K562 (cell line): ENCODE data around the gene CRAT. TPM values are rescaled to one million over a fixed set of nuclear protein-coding genes. Genes with fewer than 3 reads are reported as not detected.

Source experiments
- KDM5B ChIP-seq: fragments of 200-600 bp; sonication (generic); IDR thresholded peaks from 2 replicates; pipeline ENCODE4 v1.6.1; 2012; ENCODE audit warnings: low read depth, mild to moderate bottlenecking, moderate library complexity, low read length, control low read depth, inconsistent platforms; ENCODE audit not compliant: insufficient replicate concordance
- MEF2A ChIP-seq: IDR thresholded peaks from 2 replicates; pipeline ENCODE4 v1.6.1; 2011; ENCODE audit warnings: low read depth, mild to moderate bottlenecking, low read length, moderate library complexity; ENCODE audit not compliant: control insufficient read depth
- NFXL1 ChIP-seq: fragments of 450-650 bp; formaldehyde crosslinking; IDR thresholded peaks from 2 replicates; pipeline ENCODE4 v1.4.0; 2021; ENCODE audit warnings: mild to moderate bottlenecking
- PTRF ChIP-seq: fragments of 450-650 bp; IDR thresholded peaks from 2 replicates; pipeline ENCODE4 v1.6.1; 2016; ENCODE audit warnings: mild to moderate bottlenecking, missing genetic modification characterization, missing compliant biosample characterization
- SUPT5H ChIP-seq: fragments of 450-650 bp; IDR thresholded peaks from 2 replicates; pipeline ENCODE4 v1.6.1; 2016
- THRAP3 ChIP-seq: fragments of 450-650 bp; IDR thresholded peaks from 2 replicates; pipeline ENCODE4 v1.6.1; 2016; ENCODE audit warnings: mild to moderate bottlenecking, inconsistent platforms, borderline replicate concordance
- ZNF41 ChIP-seq: fragments of 250-450 bp; sonication (Bioruptor Pico); conservative IDR thresholded peaks from 2 replicates; pipeline ENCODE4 v1.4.0; 2020; ENCODE audit warnings: mild to moderate bottlenecking
- ZNF76 ChIP-seq: fragments of 250-450 bp; sonication (Bioruptor Pico); IDR thresholded peaks from 2 replicates; pipeline ENCODE4 v1.4.0; 2020; ENCODE audit warnings: mild to moderate bottlenecking, moderate library complexity, borderline replicate concordance
- polyA plus RNA-seq, 8 experiments: library from polyadenylated mRNA; depleted of rRNA in 4 of 8; stranded (reverse) in 5 of 8; unstranded in 3 of 8; fragments of >200 nt; fragmentation: Nextera tagmentation in 2 of 8; fragmentation: Illumina TruSeq in 1 of 8; extraction: Ambion mirVana in 2 of 8; extraction: Trizol in 1 of 8; gene quantifications; 2 replicates each; pipeline versions ENCODE4 v1.2.1 to v1.2.3, GENCODE V29; 2011 to 2014; ENCODE audit warnings: inconsistent platforms in 1 of 8, missing spikeins in 1 of 8
- total RNA-seq, 7 experiments: library from RNA; depleted of rRNA in 6 of 7; stranded (reverse); fragments of >200 nt in 6 of 7; fragmentation: Illumina TruSeq in 2 of 7; extraction: Trizol in 2 of 7; gene quantifications; 2 replicates each; pipeline versions ENCODE4 v1.2.1 to v1.2.3, GENCODE V29; 2011 to 2021; ENCODE audit warnings: low replicate concordance in 1 of 7
- TF ChIP-seq, protein P1 (sequence below): fragments of 250-450 bp; sonication (Bioruptor Pico); IDR thresholded peaks from 2 replicates; pipeline ENCODE4 v1.9.0; 2021; ENCODE audit warnings: mild to moderate bottlenecking, inconsistent platforms
- TF ChIP-seq, protein P2 (sequence below): fragments of 450-650 bp; conservative IDR thresholded peaks from 2 replicates; pipeline ENCODE4 v1.6.1; 2016; ENCODE audit warnings: missing genetic modification characterization, low read depth, mild to moderate bottlenecking, control low read depth, missing compliant biosample characterization
- TF ChIP-seq, protein P3 (sequence below): fragments of 450-650 bp; IDR thresholded peaks from 2 replicates; pipeline ENCODE4 v1.6.1; 2016; ENCODE audit warnings: mild to moderate bottlenecking, moderate library complexity
- TF ChIP-seq, protein P4 (sequence below): fragments of 250-450 bp; sonication (Bioruptor Pico); IDR thresholded peaks from 2 replicates; pipeline ENCODE4 v1.9.0; 2021; ENCODE audit warnings: mild to moderate bottlenecking

The CRAT gene
- total and polyA plus RNA-seq, 9 of the 15 experiments (the other 6 are each of a cell fraction or from before 2014, with no cell fraction given) = 0.20 to 13.8 (median 5.4) TPM

DNA sequence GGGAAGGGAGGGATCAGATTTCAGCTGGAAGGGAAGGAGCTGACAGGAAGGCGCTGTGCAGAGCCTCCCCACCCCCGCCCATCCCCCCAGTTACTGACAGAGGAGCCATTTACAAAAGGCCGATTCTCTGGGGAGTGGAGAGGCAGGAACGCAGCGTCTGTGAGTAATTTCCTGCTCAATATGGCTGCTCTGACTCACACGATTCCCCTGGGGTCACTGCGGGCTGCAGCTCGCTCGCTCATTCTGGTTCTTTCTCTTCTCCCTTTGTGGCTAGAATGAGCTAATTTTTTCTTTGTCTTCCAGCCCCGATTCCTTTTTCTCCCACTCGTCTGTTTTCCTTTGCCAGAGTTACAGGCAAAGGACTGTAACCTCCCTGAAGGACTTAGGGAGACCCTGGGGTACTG is 29.4 kb upstream of the CRAT start (continued):
- TF ChIP-seq, protein P1, sequence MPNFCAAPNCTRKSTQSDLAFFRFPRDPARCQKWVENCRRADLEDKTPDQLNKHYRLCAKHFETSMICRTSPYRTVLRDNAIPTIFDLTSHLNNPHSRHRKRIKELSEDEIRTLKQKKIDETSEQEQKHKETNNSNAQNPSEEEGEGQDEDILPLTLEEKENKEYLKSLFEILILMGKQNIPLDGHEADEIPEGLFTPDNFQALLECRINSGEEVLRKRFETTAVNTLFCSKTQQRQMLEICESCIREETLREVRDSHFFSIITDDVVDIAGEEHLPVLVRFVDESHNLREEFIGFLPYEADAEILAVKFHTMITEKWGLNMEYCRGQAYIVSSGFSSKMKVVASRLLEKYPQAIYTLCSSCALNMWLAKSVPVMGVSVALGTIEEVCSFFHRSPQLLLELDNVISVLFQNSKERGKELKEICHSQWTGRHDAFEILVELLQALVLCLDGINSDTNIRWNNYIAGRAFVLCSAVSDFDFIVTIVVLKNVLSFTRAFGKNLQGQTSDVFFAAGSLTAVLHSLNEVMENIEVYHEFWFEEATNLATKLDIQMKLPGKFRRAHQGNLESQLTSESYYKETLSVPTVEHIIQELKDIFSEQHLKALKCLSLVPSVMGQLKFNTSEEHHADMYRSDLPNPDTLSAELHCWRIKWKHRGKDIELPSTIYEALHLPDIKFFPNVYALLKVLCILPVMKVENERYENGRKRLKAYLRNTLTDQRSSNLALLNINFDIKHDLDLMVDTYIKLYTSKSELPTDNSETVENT (CRISPR knock-in tag) = no peak
- TF ChIP-seq, protein P2, sequence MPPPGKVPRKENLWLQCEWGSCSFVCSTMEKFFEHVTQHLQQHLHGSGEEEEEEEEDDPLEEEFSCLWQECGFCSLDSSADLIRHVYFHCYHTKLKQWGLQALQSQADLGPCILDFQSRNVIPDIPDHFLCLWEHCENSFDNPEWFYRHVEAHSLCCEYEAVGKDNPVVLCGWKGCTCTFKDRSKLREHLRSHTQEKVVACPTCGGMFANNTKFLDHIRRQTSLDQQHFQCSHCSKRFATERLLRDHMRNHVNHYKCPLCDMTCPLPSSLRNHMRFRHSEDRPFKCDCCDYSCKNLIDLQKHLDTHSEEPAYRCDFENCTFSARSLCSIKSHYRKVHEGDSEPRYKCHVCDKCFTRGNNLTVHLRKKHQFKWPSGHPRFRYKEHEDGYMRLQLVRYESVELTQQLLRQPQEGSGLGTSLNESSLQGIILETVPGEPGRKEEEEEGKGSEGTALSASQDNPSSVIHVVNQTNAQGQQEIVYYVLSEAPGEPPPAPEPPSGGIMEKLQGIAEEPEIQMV (tag) = no peak
- TF ChIP-seq ZNF41 = no peak
- TF ChIP-seq KDM5B = peak; percentile 87
- TF ChIP-seq SUPT5H = peak; percentile 66; the same call in 1 of the 2 replicates
- TF ChIP-seq PTRF (tag) = no peak
- TF ChIP-seq, protein P3, sequence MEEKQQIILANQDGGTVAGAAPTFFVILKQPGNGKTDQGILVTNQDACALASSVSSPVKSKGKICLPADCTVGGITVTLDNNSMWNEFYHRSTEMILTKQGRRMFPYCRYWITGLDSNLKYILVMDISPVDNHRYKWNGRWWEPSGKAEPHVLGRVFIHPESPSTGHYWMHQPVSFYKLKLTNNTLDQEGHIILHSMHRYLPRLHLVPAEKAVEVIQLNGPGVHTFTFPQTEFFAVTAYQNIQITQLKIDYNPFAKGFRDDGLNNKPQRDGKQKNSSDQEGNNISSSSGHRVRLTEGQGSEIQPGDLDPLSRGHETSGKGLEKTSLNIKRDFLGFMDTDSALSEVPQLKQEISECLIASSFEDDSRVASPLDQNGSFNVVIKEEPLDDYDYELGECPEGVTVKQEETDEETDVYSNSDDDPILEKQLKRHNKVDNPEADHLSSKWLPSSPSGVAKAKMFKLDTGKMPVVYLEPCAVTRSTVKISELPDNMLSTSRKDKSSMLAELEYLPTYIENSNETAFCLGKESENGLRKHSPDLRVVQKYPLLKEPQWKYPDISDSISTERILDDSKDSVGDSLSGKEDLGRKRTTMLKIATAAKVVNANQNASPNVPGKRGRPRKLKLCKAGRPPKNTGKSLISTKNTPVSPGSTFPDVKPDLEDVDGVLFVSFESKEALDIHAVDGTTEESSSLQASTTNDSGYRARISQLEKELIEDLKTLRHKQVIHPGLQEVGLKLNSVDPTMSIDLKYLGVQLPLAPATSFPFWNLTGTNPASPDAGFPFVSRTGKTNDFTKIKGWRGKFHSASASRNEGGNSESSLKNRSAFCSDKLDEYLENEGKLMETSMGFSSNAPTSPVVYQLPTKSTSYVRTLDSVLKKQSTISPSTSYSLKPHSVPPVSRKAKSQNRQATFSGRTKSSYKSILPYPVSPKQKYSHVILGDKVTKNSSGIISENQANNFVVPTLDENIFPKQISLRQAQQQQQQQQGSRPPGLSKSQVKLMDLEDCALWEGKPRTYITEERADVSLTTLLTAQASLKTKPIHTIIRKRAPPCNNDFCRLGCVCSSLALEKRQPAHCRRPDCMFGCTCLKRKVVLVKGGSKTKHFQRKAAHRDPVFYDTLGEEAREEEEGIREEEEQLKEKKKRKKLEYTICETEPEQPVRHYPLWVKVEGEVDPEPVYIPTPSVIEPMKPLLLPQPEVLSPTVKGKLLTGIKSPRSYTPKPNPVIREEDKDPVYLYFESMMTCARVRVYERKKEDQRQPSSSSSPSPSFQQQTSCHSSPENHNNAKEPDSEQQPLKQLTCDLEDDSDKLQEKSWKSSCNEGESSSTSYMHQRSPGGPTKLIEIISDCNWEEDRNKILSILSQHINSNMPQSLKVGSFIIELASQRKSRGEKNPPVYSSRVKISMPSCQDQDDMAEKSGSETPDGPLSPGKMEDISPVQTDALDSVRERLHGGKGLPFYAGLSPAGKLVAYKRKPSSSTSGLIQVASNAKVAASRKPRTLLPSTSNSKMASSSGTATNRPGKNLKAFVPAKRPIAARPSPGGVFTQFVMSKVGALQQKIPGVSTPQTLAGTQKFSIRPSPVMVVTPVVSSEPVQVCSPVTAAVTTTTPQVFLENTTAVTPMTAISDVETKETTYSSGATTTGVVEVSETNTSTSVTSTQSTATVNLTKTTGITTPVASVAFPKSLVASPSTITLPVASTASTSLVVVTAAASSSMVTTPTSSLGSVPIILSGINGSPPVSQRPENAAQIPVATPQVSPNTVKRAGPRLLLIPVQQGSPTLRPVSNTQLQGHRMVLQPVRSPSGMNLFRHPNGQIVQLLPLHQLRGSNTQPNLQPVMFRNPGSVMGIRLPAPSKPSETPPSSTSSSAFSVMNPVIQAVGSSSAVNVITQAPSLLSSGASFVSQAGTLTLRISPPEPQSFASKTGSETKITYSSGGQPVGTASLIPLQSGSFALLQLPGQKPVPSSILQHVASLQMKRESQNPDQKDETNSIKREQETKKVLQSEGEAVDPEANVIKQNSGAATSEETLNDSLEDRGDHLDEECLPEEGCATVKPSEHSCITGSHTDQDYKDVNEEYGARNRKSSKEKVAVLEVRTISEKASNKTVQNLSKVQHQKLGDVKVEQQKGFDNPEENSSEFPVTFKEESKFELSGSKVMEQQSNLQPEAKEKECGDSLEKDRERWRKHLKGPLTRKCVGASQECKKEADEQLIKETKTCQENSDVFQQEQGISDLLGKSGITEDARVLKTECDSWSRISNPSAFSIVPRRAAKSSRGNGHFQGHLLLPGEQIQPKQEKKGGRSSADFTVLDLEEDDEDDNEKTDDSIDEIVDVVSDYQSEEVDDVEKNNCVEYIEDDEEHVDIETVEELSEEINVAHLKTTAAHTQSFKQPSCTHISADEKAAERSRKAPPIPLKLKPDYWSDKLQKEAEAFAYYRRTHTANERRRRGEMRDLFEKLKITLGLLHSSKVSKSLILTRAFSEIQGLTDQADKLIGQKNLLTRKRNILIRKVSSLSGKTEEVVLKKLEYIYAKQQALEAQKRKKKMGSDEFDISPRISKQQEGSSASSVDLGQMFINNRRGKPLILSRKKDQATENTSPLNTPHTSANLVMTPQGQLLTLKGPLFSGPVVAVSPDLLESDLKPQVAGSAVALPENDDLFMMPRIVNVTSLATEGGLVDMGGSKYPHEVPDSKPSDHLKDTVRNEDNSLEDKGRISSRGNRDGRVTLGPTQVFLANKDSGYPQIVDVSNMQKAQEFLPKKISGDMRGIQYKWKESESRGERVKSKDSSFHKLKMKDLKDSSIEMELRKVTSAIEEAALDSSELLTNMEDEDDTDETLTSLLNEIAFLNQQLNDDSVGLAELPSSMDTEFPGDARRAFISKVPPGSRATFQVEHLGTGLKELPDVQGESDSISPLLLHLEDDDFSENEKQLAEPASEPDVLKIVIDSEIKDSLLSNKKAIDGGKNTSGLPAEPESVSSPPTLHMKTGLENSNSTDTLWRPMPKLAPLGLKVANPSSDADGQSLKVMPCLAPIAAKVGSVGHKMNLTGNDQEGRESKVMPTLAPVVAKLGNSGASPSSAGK = no peak
- no peak for TF ChIP-seq ZNF76 (CRISPR knock-in tag)
- no peak for TF ChIP-seq NFXL1 (CRISPR knock-in tag)
- TF ChIP-seq MEF2A = peak; percentile 34; the same call in 1 of the 2 replicates
- TF ChIP-seq, protein P4, sequence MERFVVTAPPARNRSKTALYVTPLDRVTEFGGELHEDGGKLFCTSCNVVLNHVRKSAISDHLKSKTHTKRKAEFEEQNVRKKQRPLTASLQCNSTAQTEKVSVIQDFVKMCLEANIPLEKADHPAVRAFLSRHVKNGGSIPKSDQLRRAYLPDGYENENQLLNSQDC (CRISPR knock-in tag) = no peak
- no peak for TF ChIP-seq THRAP3
